HepG2 (cell line): ENCODE measurements around the gene TMEM176A. TPM values are rescaled to one million over a fixed set of nuclear protein-coding genes. Genes with fewer than 3 reads are reported as not detected.

Source experiments
- ATAC-seq: fragments of 200-7000 bp; cut with Tn5 transposase; 3 replicates; pipeline ENCODE4 v1.9.1; 2020; ENCODE audit warnings: mild to moderate bottlenecking, moderate library complexity
- BruUV-seq: library from RNA; stranded (reverse); fragments of 400-500 nt; replicated peaks from 2 replicates; lab custom pipeline; 2021; lab: Mats Ljungman, UMichigan
- CTCF ChIA-PET: fragments of 300-600 bp; formaldehyde crosslinking; extraction: SDS; loops from one replicate; lab custom pipeline; 2021; ENCODE audit warnings: low total read pairs, inconsistent platforms, low intra/inter-chr PET ratio; lab: Yijun Ruan, JAX
- POLR2A ChIA-PET: fragments of 350-600 bp; sonication (Branson Sonifier 250); formaldehyde crosslinking; loops from one replicate; lab custom pipeline; 2020; ENCODE audit warnings: antibody characterized with exemption, inconsistent platforms; lab: Yijun Ruan, JAX
- DNase-seq: peaks from one replicate; pipeline ENCODE4 v3.0.0-alpha.2; 2015; ENCODE audit warnings: low spot score
- FAIRE-seq: peaks from 3 replicates; lab custom pipeline; 2011; peaks lifted over from hg19 to GRCh38; lab: Jason Lieb, UNC
- H2AFZ ChIP-seq: one replicate; pipeline ENCODE4 v1.6.1; 2011; ENCODE audit warnings: low read length, inconsistent platforms
- H3K27ac ChIP-seq: fragments of 300-600 bp; 3 replicates; pipeline ENCODE4 v1.8.0; 2011; ENCODE audit warnings: mixed run types, mild to moderate bottlenecking, mixed read lengths, low read length, inconsistent platforms; ENCODE audit not compliant: insufficient read depth; ENCODE audit errors: extremely low read length
- H3K27me3 ChIP-seq, 2 experiments: fragments of 200-600 bp in 1 of 2; 2 replicates in 1 of 2; 3 replicates in 1 of 2; pipeline versions ENCODE4 v1.6.0 to v1.8.0; 2011; ENCODE audit warnings: low read length in 2 of 2, mild to moderate bottlenecking in 2 of 2, moderate library complexity in 2 of 2, inconsistent platforms in 1 of 2; ENCODE audit not compliant: insufficient read depth in 2 of 2, control insufficient read depth in 1 of 2
- H3K36me3 ChIP-seq, 2 experiments: fragments of 200-600 bp in 1 of 2; replicated peaks in 1 of 2; 2 replicates in 1 of 2; 3 replicates in 1 of 2; pipeline versions ENCODE4 v1.5.1 to v1.8.0; 2011; ENCODE audit warnings: low read length in 2 of 2, inconsistent platforms in 1 of 2; ENCODE audit not compliant: insufficient read depth in 2 of 2, control insufficient read depth in 1 of 2
- H3K4me1 ChIP-seq: 2 replicates; pipeline ENCODE4 v1.5.1; 2012; ENCODE audit warnings: low read length, inconsistent platforms; ENCODE audit not compliant: insufficient read depth
- H3K4me2 ChIP-seq: 2 replicates; pipeline ENCODE4 v1.6.0; 2011; ENCODE audit warnings: low read depth, low read length, inconsistent platforms
- H3K4me3 ChIP-seq, 3 experiments: fragments of 200-600 bp in 1 of 3; sonication (generic), shearing (Covaris generic) in 1 of 3; replicated peaks in 1 of 3; 2 replicates each; pipeline ENCODE4 v1.5.1; 2011 to 2016; ENCODE audit warnings: low read length in 3 of 3, inconsistent platforms in 2 of 3, low read depth in 2 of 3, mild to moderate bottlenecking in 2 of 3, control low read depth in 1 of 3, mixed read lengths in 1 of 3; ENCODE audit not compliant: insufficient read depth in 1 of 3
- H3K79me2 ChIP-seq: one replicate; pipeline ENCODE4 v1.6.1; 2011; ENCODE audit warnings: low read length, inconsistent platforms; ENCODE audit not compliant: insufficient read depth
- H3K9ac ChIP-seq: 2 replicates; pipeline ENCODE4 v1.6.0; 2011; ENCODE audit warnings: mild to moderate bottlenecking, low read depth, low read length, inconsistent platforms; ENCODE audit not compliant: insufficient read depth
- H3K9me3 ChIP-seq: 2 replicates; pipeline ENCODE4 v1.5.1; 2012; ENCODE audit warnings: mild to moderate bottlenecking, low read length
- H4K20me1 ChIP-seq: 2 replicates; pipeline ENCODE4 v1.6.0; 2011; ENCODE audit warnings: inconsistent platforms, mild to moderate bottlenecking, low read length, moderate library complexity; ENCODE audit not compliant: insufficient read depth
- ARHGAP35 ChIP-seq: sonication (generic); formaldehyde crosslinking; IDR thresholded peaks from 2 replicates; pipeline ENCODE4 v1.9.0; 2022; ENCODE audit warnings: mild to moderate bottlenecking, inconsistent platforms, moderate library complexity, missing genetic modification reagents, borderline replicate concordance
- ATF7 ChIP-seq, 2 experiments: fragments of 450-650 bp in 1 of 2; sonication (generic) in 1 of 2; formaldehyde crosslinking in 1 of 2; IDR thresholded peaks; 2 replicates each; pipeline versions ENCODE4 v1.4.0 to v1.6.1; 2016 to 2020; ENCODE audit warnings: antibody characterized with exemption in 1 of 2, mild to moderate bottlenecking in 1 of 2, missing genetic modification reagents in 1 of 2
- FOXC1 ChIP-seq: sonication (generic); formaldehyde crosslinking; IDR thresholded peaks from 2 replicates; pipeline ENCODE4 v1.8.0; 2022; ENCODE audit warnings: mild to moderate bottlenecking, missing genetic modification reagents, borderline replicate concordance
- SP4 ChIP-seq: sonication (generic); formaldehyde crosslinking; IDR thresholded peaks from 2 replicates; pipeline ENCODE4 v1.8.1; 2023; ENCODE audit warnings: mild to moderate bottlenecking, missing genetic modification reagents
- TGIF2 ChIP-seq: IDR thresholded peaks from 2 replicates; pipeline ENCODE4 v1.6.1; 2016; ENCODE audit warnings: control low read depth, missing compliant biosample characterization
- ZNF138 ChIP-seq: sonication (generic); formaldehyde crosslinking; IDR thresholded peaks from 2 replicates; pipeline ENCODE4 v1.5.0; 2020; ENCODE audit warnings: mild to moderate bottlenecking, low read depth, missing genetic modification reagents
- ZNF619 ChIP-seq: sonication (generic); formaldehyde crosslinking; IDR thresholded peaks from 2 replicates; pipeline ENCODE4 v1.4.0; 2020; ENCODE audit warnings: mild to moderate bottlenecking, missing genetic modification reagents
- ZNF75D ChIP-seq: sonication (generic); formaldehyde crosslinking; IDR thresholded peaks from 2 replicates; pipeline ENCODE4 v1.8.1; 2023; ENCODE audit warnings: missing genetic modification reagents, mild to moderate bottlenecking, borderline replicate concordance
- WGBS: methylation state at CpG from one replicate; pipeline ENCODE4 v1.1.6; 2017; ENCODE audit warnings: low lambda C conversion rate; 5-methylcytosine and 5-hydroxymethylcytosine counted together
- in situ Hi-C: cut with HindIII; loops from 2 replicates; pipeline ENCODE4 v1.10.0; 2017; ENCODE audit warnings: low pct_unique_long_range_greater_than_20kb; ENCODE audit not compliant: extremely low pct_ligation_motif_present
- intact Hi-C: fragments of 100-400 bp; cut with micrococcal nuclease; formaldehyde crosslinking; loops from one replicate; pipeline ENCODE4 v1.10.0; 2022; ENCODE audit not compliant: unreplicated experiment
- polyA plus RNA-seq, 8 experiments: library from polyadenylated mRNA; depleted of rRNA in 3 of 8; stranded (reverse) in 7 of 8; unstranded in 1 of 8; fragments of >200 nt; fragmentation: Illumina TruSeq in 4 of 8; extraction: Trizol in 4 of 8; gene quantifications; 2 replicates each; pipeline versions ENCODE4 v1.2.1 to v1.2.3, GENCODE V29; 2011 to 2016; ENCODE audit warnings: low read depth in 4 of 8, missing spikeins in 1 of 8, mixed read lengths in 1 of 8; ENCODE audit not compliant: insufficient read depth in 1 of 8
- total RNA-seq, 5 experiments: library from RNA; depleted of rRNA; stranded (reverse); fragments of >200 nt; fragmentation: Illumina TruSeq; extraction: Trizol; gene quantifications; 2 replicates each; pipeline ENCODE4 v1.2.3, GENCODE V29; 2016; ENCODE audit warnings: low read depth in 1 of 5
- TF ChIP-seq, protein P1 (sequence below): sonication (generic); formaldehyde crosslinking; conservative IDR thresholded peaks from 2 replicates; pipeline ENCODE4 v1.5.0; 2020; ENCODE audit warnings: missing genetic modification reagents

Gene TMEM176A
- total and polyA plus RNA-seq, 2 of the 13 experiments (the other 11 are each of a cell fraction or from before 2014, with no cell fraction given) = not detected

DNA sequence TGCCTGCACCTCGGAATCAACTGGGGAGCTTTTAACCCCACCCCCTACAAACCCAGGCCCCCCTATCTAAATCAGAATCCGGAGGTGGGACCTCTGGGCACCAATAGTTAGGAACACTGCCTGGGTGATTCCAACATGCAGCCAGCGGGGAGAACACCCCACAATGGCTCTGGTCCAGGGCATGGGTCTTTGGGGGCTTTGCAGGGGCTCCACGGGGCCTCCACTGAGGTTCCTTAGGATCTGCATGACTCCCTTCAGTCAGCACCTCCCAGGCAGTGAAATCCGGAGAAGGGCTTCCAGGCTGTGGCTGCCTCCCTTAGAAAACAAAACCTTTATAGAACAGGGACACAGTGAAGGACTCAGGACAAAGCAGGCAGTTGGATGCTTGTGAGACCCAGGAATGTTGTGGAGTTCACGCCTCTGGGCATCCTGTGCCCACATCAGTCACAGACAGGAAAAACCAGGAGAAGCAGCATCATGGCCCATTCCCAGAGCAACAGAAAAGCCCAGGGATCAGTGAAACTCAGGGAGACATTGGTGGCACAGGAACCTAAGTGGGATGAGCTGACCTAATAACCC lies 35.2 kb downstream of the TMEM176A start:
- FAIRE-seq = no peak
- Histone ChIP-seq H3K9me3 (no peaks in the 10 kb centered on the region), H3K79me2 (no peaks in the 10 kb centered on the region), H4K20me1 (no peaks in the 10 kb centered on the region)
- intact Hi-C loops = no loop called here
- BruUV-seq = no TSS peak
- TF ChIP-seq ZNF619 (CRISPR knock-in tag) (no peak), FOXC1 (CRISPR knock-in tag) (no peak), ARHGAP35 (no peak), ATF7 (IDR thresholded peaks at IDR 0.05) (no peak), ATF7 (CRISPR knock-in tag; IDR thresholded peaks at IDR 0.05) (no peak), SP4 (no peak), TGIF2 (CRISPR knock-in tag) (no peak), ZNF138 (CRISPR knock-in tag) (no peak), ZNF75D (no peak)
- TF ChIP-seq, protein P1, sequence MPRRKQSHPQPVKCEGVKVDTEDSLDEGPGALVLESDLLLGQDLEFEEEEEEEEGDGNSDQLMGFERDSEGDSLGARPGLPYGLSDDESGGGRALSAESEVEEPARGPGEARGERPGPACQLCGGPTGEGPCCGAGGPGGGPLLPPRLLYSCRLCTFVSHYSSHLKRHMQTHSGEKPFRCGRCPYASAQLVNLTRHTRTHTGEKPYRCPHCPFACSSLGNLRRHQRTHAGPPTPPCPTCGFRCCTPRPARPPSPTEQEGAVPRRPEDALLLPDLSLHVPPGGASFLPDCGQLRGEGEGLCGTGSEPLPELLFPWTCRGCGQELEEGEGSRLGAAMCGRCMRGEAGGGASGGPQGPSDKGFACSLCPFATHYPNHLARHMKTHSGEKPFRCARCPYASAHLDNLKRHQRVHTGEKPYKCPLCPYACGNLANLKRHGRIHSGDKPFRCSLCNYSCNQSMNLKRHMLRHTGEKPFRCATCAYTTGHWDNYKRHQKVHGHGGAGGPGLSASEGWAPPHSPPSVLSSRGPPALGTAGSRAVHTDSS (CRISPR knock-in tag) = no peak
- TF ChIP-seq, all 625 proteins: peak for 0
- DNase-seq = no peak
- Histone ChIP-seq H3K9ac (no peak overlapping the region), H3K27me3 (peaks cover 0 to 3% of the 10 kb centered on the region in 2 experiments; a peak in 1 of 5 replicates), H3K4me3 (no peak overlapping the region), H2AFZ (no peak overlapping the region), H3K27ac (no peak overlapping the region), H3K4me2 (no peak overlapping the region), H3K36me3 (no peaks in the 10 kb centered on the region), H3K4me1 (no peaks in the 10 kb centered on the region)
- CTCF ChIA-PET = no interaction called here
- POLR2A ChIA-PET = no interaction called here
- no peak for ATAC-seq
- 6% methylated on average over 2 of the region's 6 CpGs for WGBS
- in situ Hi-C loops = no loop called here
